ENCODE results near the gene FBXW4. TPM values are rescaled to one million over a fixed set of nuclear protein-coding genes. Genes with fewer than 3 reads are reported as not detected.
"Not testable (repeated sequence)": the region's sequence is repeated elsewhere in the genome, so short reads cannot be mapped to it uniquely, and the experiment has no call there.

The FBXW4 gene
- total RNA-seq, 1 donor from 2014 or later: 55.5 TPM

DNA sequence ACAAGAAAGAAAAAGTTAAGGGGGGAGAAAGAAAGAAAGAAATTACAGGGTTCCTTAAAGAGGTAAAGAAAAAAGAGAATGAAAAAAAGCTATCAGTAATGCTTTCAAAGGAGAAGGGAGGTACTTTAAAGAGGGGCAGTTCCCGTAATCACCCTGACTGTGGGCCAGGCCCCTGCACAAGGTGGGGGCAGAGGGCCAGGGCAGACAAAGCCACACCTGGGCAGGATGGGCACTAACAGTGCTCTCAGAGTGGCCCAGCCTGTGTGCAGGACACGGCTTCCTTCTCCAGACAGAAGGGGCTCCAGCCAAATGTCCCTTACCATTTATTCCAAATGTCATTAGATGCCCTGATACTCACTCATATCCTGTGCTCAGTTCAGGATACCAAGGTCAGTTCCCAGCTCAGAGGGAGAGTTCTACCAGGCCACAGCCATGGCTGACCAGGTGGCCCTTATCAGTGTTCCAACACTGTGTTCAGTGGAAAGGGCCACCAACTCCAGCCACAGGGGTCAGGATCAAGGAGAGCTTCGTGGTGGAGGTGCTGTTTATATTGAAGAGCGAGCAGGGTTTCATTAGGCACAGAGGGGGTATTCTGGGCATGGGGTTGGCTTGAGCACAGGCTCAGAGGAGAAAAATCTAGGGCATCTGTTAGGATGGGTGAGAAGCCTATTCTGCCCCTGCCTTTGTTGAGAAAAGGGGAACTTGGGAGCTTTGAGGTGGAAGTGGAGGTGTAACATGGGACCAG lies 77.0 kb downstream of the FBXW4 start:
- peak; percentile 62 for DNase-seq (ENCODE audit: low spot score)

DNA sequence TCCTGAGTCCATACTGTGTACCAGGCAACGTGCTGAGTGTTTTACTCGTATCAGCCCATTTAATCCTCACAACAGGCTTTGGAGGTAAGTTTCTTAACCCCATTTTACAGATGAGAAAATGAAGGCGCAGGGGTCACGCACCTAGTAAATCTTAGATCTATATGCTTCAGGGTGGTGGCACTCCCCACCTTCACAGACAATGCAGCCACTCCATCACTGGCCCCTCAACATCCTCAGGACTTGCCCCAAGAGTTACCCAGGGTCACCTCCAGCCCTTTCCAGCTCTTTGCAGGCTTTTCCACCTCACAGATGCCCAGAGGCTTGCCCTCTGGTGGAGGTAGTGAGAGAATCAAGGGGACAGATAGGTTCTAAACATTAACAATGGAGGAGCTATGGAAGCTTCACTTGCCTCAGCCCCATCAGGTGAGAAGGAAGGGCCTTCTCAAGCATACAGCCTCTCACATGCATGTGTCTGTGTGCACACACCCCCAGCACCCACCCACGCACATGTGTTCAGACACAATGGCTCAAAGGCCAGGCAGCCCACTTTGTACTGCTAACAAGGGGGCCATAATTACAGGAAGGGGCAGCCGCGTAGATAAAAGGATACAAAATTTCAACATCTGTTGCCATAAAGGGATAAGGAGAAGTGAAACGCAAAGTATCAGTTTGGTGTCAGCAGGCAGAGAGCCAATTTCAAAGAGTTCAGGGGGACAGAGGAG lies 77.7 kb downstream of the FBXW4 start:
- DNase-seq (ENCODE audit: low spot score): peak; percentile 55

DNA sequence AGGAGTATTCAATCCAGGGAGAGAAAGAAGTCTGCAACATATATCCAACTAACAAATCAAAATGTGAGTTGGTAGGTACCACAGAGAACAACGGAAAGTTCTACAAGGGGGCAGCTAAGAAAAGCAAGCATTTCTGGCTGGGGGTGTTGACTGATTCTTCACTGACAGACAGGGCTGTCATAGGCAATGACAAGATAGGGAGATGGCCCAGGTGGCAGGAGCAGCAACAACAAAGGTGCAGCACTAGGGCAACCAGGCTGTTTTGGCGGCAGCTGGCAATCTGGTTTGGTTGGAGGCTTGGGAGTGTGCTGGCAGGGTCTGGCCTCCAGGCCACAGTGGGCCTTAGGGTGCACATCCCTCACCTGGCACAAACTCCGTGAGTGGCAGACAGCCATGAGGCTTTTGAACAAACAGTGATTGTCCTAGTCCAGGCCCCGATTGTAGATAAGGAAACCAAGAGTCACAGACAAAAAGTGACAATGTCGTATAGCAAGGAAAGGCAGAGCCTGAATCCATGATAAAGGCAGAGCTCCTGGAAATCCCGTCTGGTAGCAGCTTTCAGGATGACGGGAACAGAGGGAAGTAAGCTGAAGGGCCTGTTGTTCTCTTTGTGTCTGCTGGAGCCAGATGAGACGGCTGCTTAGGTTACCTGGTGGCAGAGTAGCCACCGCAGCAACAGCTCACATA lies 78.4 kb downstream of the FBXW4 start:
- DNase-seq (ENCODE audit: low spot score): peak; percentile 68

GRCh38 chr10:101615525-101616116 lies 79.3 kb downstream of the FBXW4 start:
- DNase-seq (ENCODE audit: low spot score): peak; percentile 85

DNA sequence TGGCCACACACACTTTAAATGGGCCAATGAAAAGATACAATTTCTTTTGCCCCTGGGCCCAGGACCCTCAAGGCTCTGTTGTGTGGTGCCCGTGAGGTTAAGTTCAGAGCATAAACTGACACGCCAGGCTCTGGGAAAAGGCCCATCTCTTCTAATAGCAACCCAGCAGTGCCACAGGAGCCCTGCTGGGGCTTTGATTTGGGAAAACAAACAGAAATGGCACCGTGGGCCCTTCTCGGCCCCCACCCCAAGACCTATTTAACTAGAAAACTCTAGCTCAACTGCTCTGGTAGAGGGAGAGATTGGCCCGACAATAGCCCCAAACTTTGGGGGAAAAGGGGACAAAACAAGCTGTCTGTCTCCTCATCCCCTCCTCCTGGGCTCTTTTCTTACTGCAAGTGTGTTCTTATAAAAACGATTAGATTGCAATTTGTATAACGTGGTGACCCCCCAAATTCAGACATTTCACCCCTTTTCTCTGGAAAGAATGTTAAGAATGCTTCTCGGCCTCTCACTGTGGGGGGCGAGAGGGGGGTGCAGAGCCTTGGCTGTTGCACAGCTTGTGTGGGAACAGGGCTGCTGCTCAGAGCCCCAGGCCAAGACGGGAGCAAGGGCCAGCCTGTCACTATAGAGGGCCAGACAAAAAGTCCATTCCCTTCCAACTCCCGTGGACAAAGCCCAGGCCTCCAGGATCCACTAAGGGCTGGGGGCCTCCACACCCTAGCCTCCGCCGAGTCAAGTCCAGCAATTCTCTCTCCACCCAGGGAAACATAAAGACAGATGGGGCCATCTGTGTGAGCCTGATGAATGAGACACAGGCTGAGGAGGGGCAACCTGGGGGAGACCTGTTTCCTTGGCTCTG lies 80.1 kb downstream of the FBXW4 start:
- peak; percentile 59 for DNase-seq (ENCODE audit: low spot score)

DNA sequence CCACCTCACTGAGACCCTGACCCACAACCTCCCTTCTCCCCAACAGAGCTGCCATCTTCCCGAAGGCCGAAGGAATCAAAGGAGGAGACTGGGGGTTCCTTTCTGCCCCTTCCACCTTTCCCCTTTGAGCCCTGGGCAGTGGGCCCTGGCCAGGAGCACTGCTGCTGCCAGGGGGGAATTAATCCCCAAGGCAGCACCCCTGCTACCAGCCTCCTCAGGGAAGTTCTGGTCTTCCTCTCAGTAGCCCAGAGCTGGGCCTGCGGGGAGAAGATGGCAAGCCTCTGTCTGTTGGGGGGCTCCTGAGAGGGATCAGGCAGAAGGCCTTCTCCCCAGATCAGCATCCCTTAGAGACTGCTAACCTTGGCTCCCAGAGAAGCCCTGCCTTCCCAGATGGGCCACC lies 81.3 kb downstream of the FBXW4 start:
- peak; percentile 83 for DNase-seq (ENCODE audit: low spot score)

GRCh38 chr10:101612872-101613271 lies 82.1 kb downstream of the FBXW4 start:
- no peak for DNase-seq (ENCODE audit: low spot score)

DNA sequence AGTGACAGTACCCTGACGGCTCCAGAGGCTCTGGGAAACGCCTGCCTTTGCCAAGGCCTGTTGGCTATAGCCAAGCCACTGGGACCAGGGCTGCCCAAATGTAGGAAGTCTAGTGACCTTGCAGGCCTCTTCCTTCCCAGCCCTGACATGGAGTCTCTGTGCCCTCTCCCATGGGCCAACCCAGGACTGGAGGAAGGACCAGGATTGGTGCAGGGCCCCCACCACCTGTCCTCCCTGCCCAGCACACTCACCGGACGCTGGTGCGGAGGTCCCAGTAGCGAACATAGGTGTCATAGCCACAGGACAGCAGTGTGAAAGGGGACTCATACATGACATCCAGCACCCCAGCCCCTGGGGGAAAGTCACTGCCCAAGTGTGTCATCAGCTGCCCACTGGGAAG lies 82.9 kb downstream of the FBXW4 start:
- peak; percentile 62 for DNase-seq (ENCODE audit: low spot score)

GRCh38 chr10:101611096-101611905 lies 83.7 kb downstream of the FBXW4 start:
- peak; percentile 67 for DNase-seq (ENCODE audit: low spot score)

DNA sequence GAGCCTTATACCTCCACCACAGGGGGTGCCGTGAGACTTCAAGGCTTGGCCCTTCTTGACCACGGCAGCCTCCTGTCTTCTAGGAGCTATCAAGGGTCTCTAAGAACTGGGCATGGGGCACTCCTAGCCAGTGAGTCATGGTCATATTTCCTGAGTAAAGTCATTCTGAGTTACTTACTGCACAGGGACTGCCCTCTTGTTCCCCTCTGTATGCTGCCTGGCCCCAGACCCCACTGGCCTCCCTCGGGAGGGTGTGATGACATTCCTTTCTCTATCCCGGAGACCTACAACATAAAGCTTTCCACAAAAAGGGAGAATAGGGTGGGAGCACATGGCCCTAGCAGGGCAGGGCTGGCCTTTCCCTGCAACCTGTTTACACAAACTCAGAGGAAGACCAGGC lies 85.5 kb downstream of the FBXW4 start:
- peak; percentile 74 for DNase-seq (ENCODE audit: low spot score)

DNA sequence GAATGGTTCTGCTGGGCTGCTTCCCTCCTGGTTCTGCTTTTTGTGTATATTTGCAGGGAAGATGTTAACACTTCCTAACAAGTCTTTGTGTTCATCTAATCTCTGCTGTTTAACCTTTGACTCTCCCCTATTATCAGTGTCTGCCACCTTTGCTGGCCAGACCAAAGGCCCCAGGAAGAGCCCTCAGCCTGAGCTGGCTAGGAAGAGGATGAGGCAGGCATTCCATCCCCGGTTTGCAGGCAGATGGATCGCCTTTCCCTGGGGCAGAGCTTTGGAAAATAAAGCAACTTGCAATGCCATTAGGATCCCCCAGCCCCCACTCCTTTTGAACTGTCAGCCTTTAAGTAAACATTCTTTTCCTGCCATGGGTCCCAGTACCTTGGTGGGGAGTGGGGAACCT lies 87.8 kb downstream of the FBXW4 start:
- no peak for DNase-seq (ENCODE audit: low spot score)

DNA sequence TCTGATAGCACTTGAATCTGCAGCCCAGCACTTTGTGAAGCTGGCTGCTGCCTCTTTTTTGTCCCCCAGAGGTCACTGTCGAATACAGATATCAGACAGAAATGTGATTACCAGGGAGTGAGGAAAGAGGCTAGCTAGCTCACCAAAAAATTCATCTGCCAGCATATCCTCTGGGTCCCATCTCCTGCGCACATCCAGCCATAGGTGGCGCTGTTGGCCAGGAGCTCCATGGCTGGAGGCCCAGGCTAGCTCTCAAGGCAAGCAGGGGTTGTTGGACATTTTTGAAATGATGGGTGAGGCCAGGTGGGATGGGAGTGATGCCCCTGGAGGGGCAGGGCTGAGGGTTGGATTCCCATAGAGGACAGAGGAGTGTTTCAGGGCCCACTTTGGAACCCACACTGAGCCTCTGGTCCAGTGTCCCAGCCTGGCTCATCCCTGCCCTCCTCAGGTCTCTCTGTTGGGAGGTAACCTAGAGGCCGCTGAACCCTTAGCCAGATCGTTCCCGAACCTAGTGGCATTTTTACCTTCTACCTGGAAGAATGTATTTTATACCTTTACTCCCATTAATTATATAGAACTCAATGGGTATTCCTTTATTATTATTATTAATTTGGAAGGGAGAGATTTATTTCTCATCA lies 92.1 kb downstream of the FBXW4 start:
- DNase-seq (ENCODE audit: low spot score): no peak

DNA sequence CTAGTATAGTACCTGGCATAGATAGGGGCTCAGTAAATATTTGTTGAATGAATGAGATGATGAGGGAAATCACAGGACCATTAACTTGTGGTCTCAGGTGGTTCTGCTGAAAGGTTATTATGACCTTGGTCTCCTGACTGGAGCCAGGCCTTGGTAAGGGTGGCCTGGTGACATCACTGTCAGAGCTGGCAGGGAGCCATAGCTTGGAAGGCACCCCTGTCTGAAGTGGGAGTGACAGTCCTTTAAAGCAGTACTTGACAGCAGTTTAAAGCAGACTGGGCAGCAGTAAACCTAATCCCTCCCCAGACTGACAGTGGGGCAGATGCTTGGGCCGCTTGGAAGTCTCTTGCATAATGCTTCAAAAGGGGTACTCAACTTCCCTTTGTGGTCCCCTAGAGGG lies 93.4 kb downstream of the FBXW4 start:
- no peak for DNase-seq (ENCODE audit: low spot score)

DNA sequence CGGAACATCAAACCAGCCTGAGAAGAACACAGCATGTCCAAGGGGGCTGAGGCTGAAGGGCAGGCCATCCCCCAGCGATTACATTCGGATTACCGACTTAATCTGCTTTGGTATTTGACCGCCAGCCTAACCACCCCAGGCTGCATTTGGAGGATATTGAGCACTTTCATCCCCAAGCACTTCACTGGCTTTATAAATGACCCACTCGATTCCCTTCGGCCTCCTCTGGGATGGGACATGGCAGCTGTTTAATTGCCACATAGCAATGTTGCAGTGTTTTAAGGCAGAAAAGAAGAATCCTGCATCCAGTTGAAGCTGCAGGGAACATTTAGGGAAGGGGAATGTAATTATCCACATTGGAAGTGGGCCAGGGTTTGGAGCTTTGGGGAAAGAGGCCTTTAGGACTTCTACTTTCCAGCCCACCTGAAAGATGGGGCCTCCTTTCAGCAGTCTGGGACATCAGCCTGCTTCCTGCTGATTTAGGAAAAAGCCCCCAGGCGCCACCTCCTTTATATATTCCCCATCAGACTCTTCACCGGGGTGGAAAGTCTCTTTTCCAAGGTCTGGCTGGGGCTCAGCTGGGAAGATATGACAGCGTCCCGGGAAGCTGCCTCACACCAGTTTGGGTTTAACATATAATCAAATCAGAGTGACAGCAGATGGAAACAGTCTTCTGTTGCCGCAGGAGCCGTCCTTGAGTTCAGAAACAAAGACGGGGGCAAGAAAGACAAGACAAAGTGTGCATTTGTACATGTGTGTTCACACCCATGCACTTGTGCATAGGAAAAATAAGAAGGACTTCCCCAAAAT lies 97.7 kb downstream of the FBXW4 start:
- no peak for DNase-seq (ENCODE audit: low spot score)

DNA sequence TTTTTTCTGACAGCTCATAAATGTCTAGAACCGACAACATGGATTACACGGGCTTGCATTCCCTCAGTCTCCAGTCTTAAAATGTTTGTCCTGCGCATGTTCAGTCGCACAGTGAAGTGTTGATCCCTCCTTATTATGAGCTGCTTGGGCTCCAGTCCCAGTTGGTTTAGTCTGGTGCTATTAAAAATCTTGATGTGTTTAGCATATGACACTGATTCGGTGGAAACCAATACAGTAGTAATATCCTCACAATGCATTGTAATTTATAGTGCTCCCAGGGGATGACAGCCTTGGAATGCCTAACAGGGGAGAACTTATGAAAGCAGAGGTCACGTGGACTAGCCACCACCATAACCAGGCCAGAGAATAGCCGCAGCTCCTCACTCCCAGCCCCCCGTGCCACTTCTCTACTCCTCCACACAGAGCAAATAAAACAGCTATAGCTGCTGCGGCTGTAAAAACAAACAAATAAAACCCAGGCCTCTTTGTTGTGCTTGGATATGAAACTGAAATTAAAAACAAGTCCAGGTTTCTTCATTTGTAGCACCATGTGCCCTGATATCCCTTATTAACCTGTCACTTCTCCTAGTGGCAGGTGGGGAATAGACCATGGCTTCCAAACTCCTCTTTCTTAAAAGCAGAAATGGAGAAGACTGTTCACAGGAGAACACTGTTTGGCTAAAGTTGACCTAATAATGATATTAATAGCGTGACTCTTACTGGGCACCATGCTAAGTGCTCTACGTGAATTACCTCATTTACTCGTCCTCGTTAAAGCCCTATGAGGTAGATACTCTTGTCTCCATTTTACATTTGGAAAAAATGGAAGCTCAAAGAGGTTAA lies 99.2 kb downstream of the FBXW4 start:
- DNase-seq (ENCODE audit: low spot score): no peak

DNA sequence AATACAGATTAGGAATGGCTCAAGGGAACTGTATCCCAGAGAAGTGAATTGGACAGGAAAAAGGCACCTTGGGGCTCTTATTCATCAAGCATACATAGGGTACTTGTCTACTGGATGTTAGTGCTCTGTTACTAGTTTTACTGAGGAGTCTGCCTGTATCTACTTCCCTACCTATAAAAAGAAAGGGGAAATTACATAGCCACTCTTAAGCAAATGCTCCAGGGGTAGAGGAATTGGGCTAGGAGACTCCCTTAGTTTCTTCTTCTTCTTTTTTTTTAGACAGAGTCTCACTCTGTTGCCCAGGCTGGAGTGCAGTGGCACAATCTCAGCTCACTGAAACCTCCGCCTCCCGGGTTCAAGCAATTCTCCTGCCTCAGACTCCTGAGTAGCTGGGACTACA lies 101.6 kb downstream of the FBXW4 start:
- not testable (repeated sequence) for DNase-seq (ENCODE audit: low spot score)

DNA sequence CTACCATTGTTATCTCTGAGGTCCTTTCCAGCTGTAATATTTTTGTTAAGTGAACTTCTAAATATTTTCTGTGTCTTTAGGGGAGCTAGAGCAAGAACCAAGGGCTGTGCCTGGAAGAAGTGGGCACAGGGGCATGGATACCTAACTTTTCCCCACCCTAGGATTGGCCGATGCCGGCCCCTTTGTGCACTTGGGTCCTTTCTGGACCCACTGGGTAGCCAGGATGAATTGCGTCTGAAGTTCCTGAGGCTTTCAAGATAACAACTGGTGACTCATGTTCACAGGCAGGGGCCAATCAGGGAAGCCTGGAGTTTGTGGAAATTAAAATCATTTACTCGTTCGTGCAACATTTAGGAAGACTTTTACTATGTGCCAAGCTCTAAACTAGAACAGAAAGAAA lies 106.1 kb downstream of the FBXW4 start:
- DNase-seq (ENCODE audit: low spot score): no peak

Data from mesenteric fat pad (tissue), 1 donor.